ENCODE results near the gene CDH16.

The CDH16 gene

DNA sequence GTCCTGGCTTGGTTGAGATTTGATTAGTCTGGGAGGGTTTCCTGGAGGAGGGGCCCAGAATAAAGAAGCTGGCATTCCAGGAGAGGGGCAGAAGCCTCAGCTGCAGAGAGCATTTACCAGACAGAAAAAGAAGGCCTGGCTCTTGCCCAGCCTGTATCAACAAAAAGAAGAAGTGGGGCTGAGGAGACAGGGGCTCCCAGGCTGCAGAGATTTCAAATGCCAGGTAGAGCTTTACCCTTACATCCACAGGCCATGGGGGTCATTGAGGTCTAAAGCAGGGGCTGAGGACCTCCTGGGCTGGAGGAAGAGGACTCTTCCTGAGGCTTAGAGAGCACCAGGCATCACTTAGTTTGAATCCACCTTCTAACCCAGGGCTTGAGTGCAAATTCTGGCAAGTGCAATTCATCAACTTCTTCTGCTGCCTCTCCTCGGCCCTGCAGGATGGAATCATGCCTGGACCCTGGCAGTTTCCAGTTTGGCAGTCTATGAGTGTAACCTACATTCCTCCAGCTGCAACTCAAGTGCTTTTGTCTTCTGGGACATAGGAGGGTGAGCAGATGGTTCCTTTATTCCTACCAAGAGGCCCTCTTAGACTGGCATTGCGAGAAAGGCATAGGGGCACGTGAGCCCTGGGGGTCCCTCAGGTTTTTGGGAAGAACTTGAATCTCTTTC, 59.2 kb downstream of the CDH16 start:
- no peak for DNase-seq

DNA sequence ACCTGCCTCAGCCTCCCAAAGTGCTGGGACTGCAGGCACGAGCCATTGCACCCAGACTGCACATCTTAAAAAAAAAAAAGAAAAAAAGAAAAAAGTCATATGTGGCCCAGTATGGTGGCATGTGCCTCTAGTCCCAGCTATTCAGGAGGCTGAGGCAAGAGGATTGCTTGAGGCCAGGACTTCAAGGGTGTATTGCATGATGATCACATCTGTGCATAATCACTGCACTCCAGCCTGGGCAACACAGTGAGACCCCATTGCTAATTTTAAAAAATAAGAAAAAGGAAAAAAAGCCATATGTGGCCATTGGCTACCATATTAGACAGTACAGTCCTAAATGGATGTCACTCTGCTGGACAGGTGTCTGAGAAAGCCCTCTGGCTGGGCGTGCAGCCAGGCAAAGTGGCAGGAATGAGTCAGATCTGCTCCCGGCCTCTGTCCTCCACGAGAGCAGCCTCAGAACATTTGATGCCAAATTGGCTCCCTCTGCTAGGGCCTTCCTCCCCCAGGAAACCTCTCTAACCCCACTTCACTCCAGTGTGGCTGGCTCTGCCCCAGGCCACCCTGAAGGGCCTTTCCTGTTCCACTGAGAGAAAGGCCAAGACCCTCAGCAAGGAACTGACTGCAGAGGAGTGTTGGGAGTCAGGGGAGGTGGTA, 59.8 kb downstream of the CDH16 start:
- no peak for DNase-seq

Data from activated T-cell treated with anti-CD3 and anti-CD28 coated beads, Interleukin-2, amount 50 U/mL, for 48 hours (primary cell).